GM19463 (cell line): ENCODE measurements around the gene PCNX2.
"Not testable (repeated sequence)": the region's sequence is repeated elsewhere in the genome, so short reads cannot be mapped to it uniquely, and the experiment has no call there.

Experiments used
- ATAC-seq: cut with Tn5 transposase; IDR thresholded peaks from one replicate; pipeline ENCODE4 v1.9.1; 2021; ENCODE audit warnings: mild to moderate bottlenecking, moderate library complexity; ENCODE audit not compliant: unreplicated experiment

The PCNX2 gene

GRCh38 chr1:233179638-233180037 lies 115.9 kb downstream of the PCNX2 start:
- ATAC-seq = not testable (repeated sequence)

GRCh38 chr1:233172201-233172600 lies 123.3 kb downstream of the PCNX2 start:
- no peak for ATAC-seq

- ATAC-seq = no peak
These were observed 124.8 kb downstream of the PCNX2 start for GRCh38 chr1:233170741-233171140.

GRCh38 chr1:233168384-233168783 lies 127.1 kb downstream of the PCNX2 start:
- no peak for ATAC-seq

GRCh38 chr1:233166896-233167295 lies 128.6 kb downstream of the PCNX2 start:
- no peak for ATAC-seq

GRCh38 chr1:233163696-233164095 lies 131.8 kb downstream of the PCNX2 start:
- no peak for ATAC-seq

GRCh38 chr1:233158322-233158721 lies 137.2 kb downstream of the PCNX2 start:
- ATAC-seq = no peak

- no peak for ATAC-seq
These were observed 138.3 kb downstream of the PCNX2 start for GRCh38 chr1:233157245-233157644.

- no peak for ATAC-seq
These were observed 143.7 kb downstream of the PCNX2 start for GRCh38 chr1:233151861-233152260.

- ATAC-seq = no peak
These were observed 151.1 kb downstream of the PCNX2 start for GRCh38 chr1:233144434-233144833.

GRCh38 chr1:233143241-233143640 lies 152.3 kb downstream of the PCNX2 start:
- ATAC-seq = no peak

- no peak for ATAC-seq
These were observed 154.6 kb downstream of the PCNX2 start for GRCh38 chr1:233140974-233141373.

GRCh38 chr1:233140499-233140898 lies 155.0 kb downstream of the PCNX2 start:
- ATAC-seq = no peak

- no peak for ATAC-seq
These were observed 156.5 kb downstream of the PCNX2 start for GRCh38 chr1:233138788-233139585.

- no peak for ATAC-seq
These were observed 159.7 kb downstream of the PCNX2 start for GRCh38 chr1:233135833-233136232.

- no peak for ATAC-seq
These were observed 163.1 kb downstream of the PCNX2 start for GRCh38 chr1:233132445-233132844.

GRCh38 chr1:233129031-233129430 lies 166.5 kb downstream of the PCNX2 start:
- ATAC-seq = not testable (repeated sequence)

- ATAC-seq = no peak
These were observed 168.4 kb downstream of the PCNX2 start for GRCh38 chr1:233127157-233127556.

GRCh38 chr1:233122779-233123178 lies 172.7 kb downstream of the PCNX2 start:
- no peak for ATAC-seq

GRCh38 chr1:233121947-233122559 lies 173.5 kb downstream of the PCNX2 start:
- no peak for ATAC-seq

- no peak for ATAC-seq
These were observed 180.7 kb downstream of the PCNX2 start for GRCh38 chr1:233114860-233115259.

- ATAC-seq = no peak
These were observed 181.4 kb downstream of the PCNX2 start for GRCh38 chr1:233114159-233114558.
